ENCODE data around the gene LENG1.
A peak's percentile ranks its signal among the peaks of the same experiment; 100 is the strongest.
"Not testable (repeated sequence)": the region's sequence is repeated elsewhere in the genome, so short reads cannot be mapped to it uniquely, and the experiment has no call there.

The LENG1 gene

GRCh38 chr19:54188215-54188871 lies 28.8 kb upstream of the LENG1 start:
- no peak for DNase-seq (ENCODE audit: low spot score)

GRCh38 chr19:54186934-54187381 lies 27.4 kb upstream of the LENG1 start:
- no peak for TF ChIP-seq CTCF (IDR thresholded peaks at IDR 0.05; ENCODE audit: extremely low read depth, missing control alignments)
- DNase-seq (ENCODE audit: low spot score), result no peak

More at GRCh38 chr19:54188215-54188871, 28.8 kb upstream of the LENG1 start:
- TF ChIP-seq CTCF (IDR thresholded peaks at IDR 0.05; ENCODE audit: extremely low read depth, missing control alignments), result no peak

GRCh38 chr19:54186351-54186750 lies 26.8 kb upstream of the LENG1 start:
- no peak for DNase-seq (ENCODE audit: low spot score)
- TF ChIP-seq CTCF (IDR thresholded peaks at IDR 0.05; ENCODE audit: extremely low read depth, missing control alignments), result no peak

GRCh38 chr19:54183431-54183830 lies 23.9 kb upstream of the LENG1 start:
- no peak for DNase-seq (ENCODE audit: low spot score)
- no peak for TF ChIP-seq CTCF (IDR thresholded peaks at IDR 0.05; ENCODE audit: extremely low read depth, missing control alignments)

GRCh38 chr19:54181894-54182293 lies 22.4 kb upstream of the LENG1 start:
- not testable (repeated sequence) for DNase-seq (ENCODE audit: low spot score)

- no peak for TF ChIP-seq CTCF (IDR thresholded peaks at IDR 0.05; ENCODE audit: extremely low read depth, missing control alignments)
- no peak for DNase-seq (ENCODE audit: low spot score)
Observed at GRCh38 chr19:54180691-54181091, 21.2 kb upstream of the LENG1 start.

GRCh38 chr19:54179921-54180461 lies 20.5 kb upstream of the LENG1 start:
- TF ChIP-seq CTCF (IDR thresholded peaks at IDR 0.05; ENCODE audit: extremely low read depth, missing control alignments), result no peak
- DNase-seq (ENCODE audit: low spot score), result peak; percentile 35
